Brain microvascular endothelial cell (primary cell): ENCODE results near the gene DNAJB7.

Experiments
- DNase-seq: peaks from one replicate; pipeline ENCODE4 v3.0.0-alpha.2; 2020
- H3K27ac ChIP-seq: fragments of 250-450 bp; sonication (Bioruptor Pico); 2 replicates; pipeline ENCODE4 v1.5.1; 2020; ENCODE audit warnings: mild to moderate bottlenecking, moderate library complexity
- H3K27me3 ChIP-seq: fragments of 250-450 bp; sonication (Bioruptor Pico); replicated peaks from 2 replicates; pipeline ENCODE4 v1.5.1; 2020; ENCODE audit warnings: mild to moderate bottlenecking
- H3K36me3 ChIP-seq: fragments of 250-450 bp; sonication (Bioruptor Pico); replicated peaks from 2 replicates; pipeline ENCODE4 v1.5.1; 2020; ENCODE audit warnings: mild to moderate bottlenecking
- H3K4me3 ChIP-seq: 2 replicates; pipeline ENCODE4 v1.5.1; 2011; ENCODE audit warnings: low read depth, mild to moderate bottlenecking, control low read depth, low read length, moderate library complexity
- CTCF ChIP-seq: IDR thresholded peaks from 2 replicates; pipeline ENCODE4 v1.5.1; 2011; ENCODE audit warnings: low read depth, mild to moderate bottlenecking, moderate library complexity, low read length, control low read depth, inconsistent platforms; ENCODE audit errors: missing control alignments
- in situ Hi-C: cut with HindIII; loops from 2 replicates; pipeline ENCODE4 v1.10.0; 2017; ENCODE audit warnings: low sequenced_read_pairs, low pct_ligation_motif_present

Gene DNAJB7

GRCh38 chr22:40862013-40862412, at the start of gene DNAJB7:
Gene DNAJB7 (minus strand): TSS chr22:40862113. CDS start chr22:40861994, 119 bp downstream.
- no peak for TF ChIP-seq CTCF
- Histone ChIP-seq H3K27ac (no peak within 1 kb of the TSS), H3K36me3 (no peaks in the 10 kb centered on the region), H3K27me3 (no peaks in the 10 kb centered on the region), H3K4me3 (no peak within 1 kb of the TSS)
- DNase-seq: no peak
- in situ Hi-C loops: no loop called here

- Histone ChIP-seq H3K36me3 (peaks cover 4% of the 10 kb centered on the region), H3K27ac (no peak overlapping the region), H3K4me3 (no peak overlapping the region), H3K27me3 (no peaks in the 10 kb centered on the region)
- DNase-seq: no peak
- in situ Hi-C loops: no loop called here
- TF ChIP-seq CTCF: no peak
Measured at GRCh38 chr22:40908895-40909294, 47.0 kb upstream of the DNAJB7 start.

DNA sequence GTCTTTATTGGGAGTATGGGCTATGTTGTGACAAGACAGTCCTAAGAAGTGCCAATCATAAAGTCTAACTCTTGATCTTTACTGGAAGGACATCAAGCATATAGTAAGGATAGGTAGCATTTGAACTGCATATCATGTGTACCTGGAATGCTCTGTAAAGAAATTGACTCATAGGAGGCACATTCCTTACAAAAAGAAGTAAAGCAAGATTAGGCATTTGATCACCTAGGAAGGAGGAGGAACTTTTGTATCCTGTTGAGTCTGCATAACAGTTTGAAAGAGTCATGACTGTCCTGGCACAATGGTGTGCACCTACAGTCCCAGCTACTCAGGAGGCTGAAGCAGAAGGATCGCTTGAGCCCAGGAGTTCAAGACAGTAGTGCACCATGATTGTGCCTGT, 42.2 kb upstream of the DNAJB7 start:
- Histone ChIP-seq H3K4me3 (no peak overlapping the region), H3K36me3 (peaks cover under 1% of the 10 kb centered on the region), H3K27ac (no peak overlapping the region), H3K27me3 (no peaks in the 10 kb centered on the region)
- TF ChIP-seq CTCF: no peak
- in situ Hi-C loops: no loop called here
- DNase-seq: no peak

DNA sequence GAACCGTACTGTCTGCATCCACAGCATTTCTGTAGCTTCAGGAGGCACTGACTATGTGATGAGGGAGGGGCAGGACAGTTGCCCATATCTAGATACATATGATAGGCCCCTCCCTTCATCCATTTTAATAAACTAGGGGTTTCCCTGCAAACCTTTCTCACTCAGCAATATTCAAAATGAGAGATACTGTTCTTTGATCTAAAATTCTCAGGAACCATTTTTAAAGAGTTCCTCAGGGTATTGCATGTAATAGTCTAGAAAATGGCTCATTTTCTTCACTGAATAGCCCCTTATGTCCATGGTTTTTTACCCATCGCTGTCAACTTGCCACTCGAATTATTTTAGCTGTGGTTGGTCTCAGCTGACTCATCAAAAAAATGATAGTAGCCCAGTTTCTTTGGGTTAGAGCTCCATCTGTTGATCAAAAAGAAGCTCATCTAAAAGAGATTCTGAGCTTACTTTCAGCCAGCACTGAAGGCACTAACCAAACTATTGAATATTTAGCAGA, 37.0 kb upstream of the DNAJB7 start:
- no peaks in the 10 kb centered on the region for H3K27me3 ChIP-seq
- no peak overlapping the region for H3K4me3 ChIP-seq
- peak; percentile 59 for TF ChIP-seq CTCF
- in situ Hi-C loops: no loop called here
- peak; percentile 43 for DNase-seq
- H3K36me3 ChIP-seq: no peaks in the 10 kb centered on the region
- H3K27ac ChIP-seq: no peak overlapping the region

DNA sequence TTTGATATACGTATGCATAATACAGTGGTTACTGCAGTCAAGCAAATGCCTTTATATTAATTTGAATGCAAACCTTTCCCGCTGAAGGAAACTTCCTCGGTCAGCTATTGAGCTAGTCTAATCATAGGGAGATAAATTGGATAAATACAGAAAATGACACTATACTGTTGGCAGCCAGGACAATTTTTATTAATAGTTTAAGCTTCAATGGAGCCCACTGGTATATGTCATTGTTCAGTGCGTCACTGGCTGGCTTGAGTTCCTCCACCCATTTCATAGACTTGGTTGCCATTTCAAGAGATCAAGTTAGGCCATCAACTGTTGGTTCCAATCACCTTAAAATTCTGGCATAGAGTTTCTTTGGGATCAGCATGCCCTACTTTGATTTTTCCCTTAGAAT, 32.5 kb upstream of the DNAJB7 start:
- DNase-seq: no peak
- Histone ChIP-seq H3K4me3 (no peak overlapping the region), H3K27me3 (no peaks in the 10 kb centered on the region), H3K27ac (no peak overlapping the region), H3K36me3 (peaks cover 3% of the 10 kb centered on the region)
- in situ Hi-C loops: no loop called here
- no peak for TF ChIP-seq CTCF

GRCh38 chr22:40890881-40891280, 29.0 kb upstream of the DNAJB7 start:
- no peak overlapping the region for H3K27ac ChIP-seq
- no peak for DNase-seq
- no peak for TF ChIP-seq CTCF
- H3K36me3 ChIP-seq: peaks cover 10% of the 10 kb centered on the region
- H3K27me3 ChIP-seq: no peaks in the 10 kb centered on the region
- H3K4me3 ChIP-seq: no peak overlapping the region
- in situ Hi-C loops: no loop called here
